Pancreas (tissue), 10 donors: ENCODE measurements around the gene ATXN7L3. TPM values are rescaled to one million over a fixed set of nuclear protein-coding genes. Genes with fewer than 3 reads are reported as not detected.

Experiments
- ATAC-seq, 4 donors: fragments of 200-7000 bp; cut with Tn5 transposase; one replicate each; pipeline versions ENCODE4 v1.8.0 to v1.9.1; 2020; ENCODE audit warnings: mild to moderate bottlenecking in 4 of 4, moderate library complexity in 4 of 4
- DNase-seq, 6 donors: peaks; one replicate each; pipeline ENCODE4 v3.0.0-alpha.2; 2020
- FAIRE-seq: peaks from 2 replicates; lab custom pipeline; 2012; peaks lifted over from hg19 to GRCh38; lab: Jason Lieb, UNC
- H3K27ac ChIP-seq, 4 donors: fragments of 200-600 bp; sonication (generic); 1 replicate in 3 of 4; 2 replicates in 1 of 4; pipeline versions ENCODE4 v1.5.0 to v1.8.0; 2020
- H3K27me3 ChIP-seq, 4 donors: fragments of 200-600 bp; one replicate each; pipeline ENCODE4 v1.8.0; 2021
- H3K36me3 ChIP-seq, 3 donors: fragments of 200-600 bp; sonication (generic) in 1 of 3; one replicate each; pipeline versions ENCODE4 v1.5.0 to v1.8.0; 2020 to 2021
- H3K4me1 ChIP-seq, 3 donors: fragments of 200-600 bp; one replicate each; pipeline ENCODE4 v1.8.0; 2021
- H3K4me3 ChIP-seq, 4 donors: fragments of 200-600 bp; sonication (generic) in 2 of 4; one replicate each; pipeline versions ENCODE4 v1.5.0 to v1.8.0; 2020 to 2021
- H3K9me3 ChIP-seq, 4 donors: fragments of 200-600 bp; one replicate each; pipeline ENCODE4 v1.8.0; 2021
- WGBS, 2 donors: extraction: QIAGEN DNeasy Blood & Tissue Kit; methylation state at CpG; one replicate each; pipeline ENCODE4 v1.1.7; 2013; 5-methylcytosine and 5-hydroxymethylcytosine counted together
- intact Hi-C, 3 donors: fragments of 100-400 bp; cut with DNase I; formaldehyde crosslinking; loops; one replicate each; pipeline versions ENCODE4 v1.11.1 to v1.14.2; 2022
- polyA plus RNA-seq, 2 donors: library from polyadenylated mRNA; stranded (reverse); fragments of 200-250 nt; gene quantifications; one replicate each; pipeline ENCODE4 v1.2.3, GENCODE V29; 2013
- total RNA-seq, 6 donors: library from RNA; stranded (reverse); fragmentation: NEBNext Ultra II Directional in 4 of 6; extraction: Animal tissue kit (Norgen Biotek cat#: 25700) in 4 of 6; gene quantifications; one replicate each; pipeline versions ENCODE4 v1.2.1 to v1.2.4, GENCODE V29; 2021 to 2023
- TF ChIP-seq, protein P1 (sequence below), 4 donors: fragments of 200-600 bp; sonication (generic) in 3 of 4; IDR thresholded peaks; one replicate each; pipeline versions ENCODE4 v1.5.0 to v1.8.0; 2021; ENCODE audit warnings: antibody characterized with exemption in 4 of 4
- donor health status: healthy with polysubstance abuse.
- donor health status: DM: no; HTN: no; CAD: no; lungs with moderate emphysema.
- donor health status: DM: no; HTN: no; CAD: no.
- donor health status: control.
- donor health status: control.
- donor health status: Bipolar disorder and iron deficiency.
- donor health status: DM: yes; HTN: yes; CAD: no.
- donor health status: DM: no; HTN: no; CAD: no.
- donor health status: DM: no; HTN: no; CAD: no.
- donor health status: DM: yes; HTN: yes; CAD: no.

ATXN7L3 gene
- total and polyA plus RNA-seq, 8 donors, result 21.1 to 38.0 (median 27.3) TPM

DNA sequence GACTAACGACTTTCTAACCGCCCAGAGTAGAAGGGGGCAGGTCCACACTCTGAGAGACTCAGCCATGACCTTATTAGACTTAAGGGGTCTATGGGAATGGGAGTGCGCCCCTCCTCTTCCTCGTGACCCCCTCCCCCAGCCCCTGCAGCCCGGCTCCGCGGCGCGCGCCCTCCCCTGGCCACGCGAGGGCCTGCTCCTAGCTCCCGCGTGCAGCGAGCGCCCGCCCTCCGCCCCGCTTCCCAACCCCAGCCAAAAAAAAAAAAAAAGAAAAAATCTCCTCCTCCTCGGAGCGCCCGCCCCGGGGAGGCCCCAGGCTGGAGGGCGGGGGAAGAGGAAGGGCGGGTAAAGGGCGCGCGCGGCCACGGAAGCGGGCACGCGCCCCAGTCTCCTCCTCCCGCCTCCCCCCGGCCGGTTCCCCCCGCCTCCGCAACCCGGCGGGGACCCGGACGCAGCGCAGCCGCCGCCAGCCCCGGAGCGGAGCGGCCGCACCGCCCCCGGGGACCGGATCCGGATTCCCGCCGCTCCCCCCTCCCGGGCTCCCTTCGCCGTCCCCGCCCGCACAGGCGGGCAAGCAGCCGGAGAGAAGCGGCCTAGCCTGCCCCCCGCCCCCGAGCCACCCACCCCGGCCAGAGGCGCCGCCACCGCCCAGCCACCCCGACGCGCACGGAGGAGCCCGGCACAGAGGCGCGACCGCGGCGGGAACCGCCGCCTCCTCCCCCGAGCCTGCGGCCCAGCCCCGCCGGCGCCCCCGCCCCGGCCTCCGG, 18.8 kb upstream of the ATXN7L3 start:
- 0 to 1% methylated on average over 39 to 86 of the region's 89 CpGs for WGBS, 2 donors
- Histone ChIP-seq H3K4me3 (peak overlapping the region; percentile 57 to 95 (median 88)), H3K36me3 (peaks cover 0 to 26% (median 20%) of the 10 kb centered on the region in 3 donors), H3K9me3 (no peaks in the 10 kb centered on the region), H3K4me1 (peaks cover 6 to 23% (median 23%) of the 10 kb centered on the region in 3 donors), H3K27ac (peak overlapping the region; percentile 93 to 98 (median 97)), H3K27me3 (no peaks in the 10 kb centered on the region)
- ATAC-seq (peak; percentile 51 to 75 (median 69)), DNase-seq (peak; percentile 86 to 93 (median 90)), FAIRE-seq (no peak)
- intact Hi-C loops, result loop anchor here in 1 of 3 donors (10.0 kb wide), 1 partner anchor 106 kb away; the partner anchor contains the start of gene SLC25A39
- TF ChIP-seq, protein P1, sequence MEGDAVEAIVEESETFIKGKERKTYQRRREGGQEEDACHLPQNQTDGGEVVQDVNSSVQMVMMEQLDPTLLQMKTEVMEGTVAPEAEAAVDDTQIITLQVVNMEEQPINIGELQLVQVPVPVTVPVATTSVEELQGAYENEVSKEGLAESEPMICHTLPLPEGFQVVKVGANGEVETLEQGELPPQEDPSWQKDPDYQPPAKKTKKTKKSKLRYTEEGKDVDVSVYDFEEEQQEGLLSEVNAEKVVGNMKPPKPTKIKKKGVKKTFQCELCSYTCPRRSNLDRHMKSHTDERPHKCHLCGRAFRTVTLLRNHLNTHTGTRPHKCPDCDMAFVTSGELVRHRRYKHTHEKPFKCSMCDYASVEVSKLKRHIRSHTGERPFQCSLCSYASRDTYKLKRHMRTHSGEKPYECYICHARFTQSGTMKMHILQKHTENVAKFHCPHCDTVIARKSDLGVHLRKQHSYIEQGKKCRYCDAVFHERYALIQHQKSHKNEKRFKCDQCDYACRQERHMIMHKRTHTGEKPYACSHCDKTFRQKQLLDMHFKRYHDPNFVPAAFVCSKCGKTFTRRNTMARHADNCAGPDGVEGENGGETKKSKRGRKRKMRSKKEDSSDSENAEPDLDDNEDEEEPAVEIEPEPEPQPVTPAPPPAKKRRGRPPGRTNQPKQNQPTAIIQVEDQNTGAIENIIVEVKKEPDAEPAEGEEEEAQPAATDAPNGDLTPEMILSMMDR (IDR thresholded peaks at IDR 0.05), result peak; percentile 21 to 59 (median 32)

DNA sequence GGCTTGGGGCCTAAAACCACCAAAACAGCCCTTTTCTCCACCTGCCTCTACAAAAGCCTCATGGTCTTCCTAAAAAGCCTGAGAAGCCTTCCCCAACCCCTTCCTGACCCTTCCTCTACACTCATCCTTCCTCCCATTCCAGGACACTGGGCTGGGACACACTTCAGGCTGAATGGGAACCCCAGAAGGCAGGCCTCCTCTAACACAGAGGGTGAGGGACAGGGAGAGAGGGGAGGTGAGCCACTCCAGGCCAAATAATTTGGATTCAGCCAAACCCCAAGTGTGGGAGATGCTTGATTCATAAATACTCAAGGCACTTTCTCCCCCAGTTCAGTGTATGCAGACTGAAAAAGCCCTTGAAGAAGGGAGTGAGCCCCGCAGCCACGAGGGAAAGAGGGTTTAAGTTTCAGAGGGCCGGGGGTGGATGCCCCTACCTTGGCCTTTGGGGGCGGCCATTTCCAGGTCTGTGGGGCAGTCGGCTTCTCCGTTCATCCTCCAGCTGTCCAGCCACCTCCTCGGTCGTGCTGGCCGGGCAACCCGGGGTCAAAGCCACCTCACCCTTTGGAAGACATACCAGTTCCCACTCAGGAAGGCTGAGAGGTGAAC, 18.2 kb upstream of the ATXN7L3 start:
- intact Hi-C loops, result loop anchor here in 1 of 3 donors (10.0 kb wide), 1 partner anchor 107 kb away; the partner anchor contains the start of gene SLC25A39
- Histone ChIP-seq H3K27me3 (no peaks in the 10 kb centered on the region), H3K4me3 (peak overlapping the region; percentile 57 to 95 (median 88)), H3K27ac (peak overlapping the region; percentile 93 to 98 (median 97)), H3K36me3 (peaks cover 0 to 26% (median 20%) of the 10 kb centered on the region in 3 donors), H3K4me1 (peaks cover 6 to 17% (median 16%) of the 10 kb centered on the region in 3 donors), H3K9me3 (no peaks in the 10 kb centered on the region)
- peak in 3 of 6 donors; percentile 32 to 82 (median 62) for DNase-seq
- no peak for ATAC-seq
- 10 to 12% methylated on average over 10 of the region's 10 CpGs for WGBS, 2 donors
- TF ChIP-seq, protein P1 (IDR thresholded peaks at IDR 0.05), result no peak
- no peak for FAIRE-seq

- H3K4me3 ChIP-seq, result no peak overlapping the region
- intact Hi-C loops, result loop anchor here in 1 of 3 donors (10.0 kb wide), 1 partner anchor 108 kb away; the partner anchor contains the start of gene SLC25A39
- no peak for ATAC-seq
- WGBS, 2 donors, result 66 to 76% methylated on average over 5 of the region's 5 CpGs
- no peaks in the 10 kb centered on the region for H3K27me3 ChIP-seq
- H3K4me1 ChIP-seq, result peaks cover 6 to 10% (median 8%) of the 10 kb centered on the region in 3 donors
- no peak overlapping the region for H3K27ac ChIP-seq
- H3K36me3 ChIP-seq, result peaks cover 0 to 26% (median 20%) of the 10 kb centered on the region in 3 donors
- no peak for FAIRE-seq
- DNase-seq, result no peak
- H3K9me3 ChIP-seq, result no peaks in the 10 kb centered on the region
- TF ChIP-seq, protein P1 (IDR thresholded peaks at IDR 0.05), result no peak
Observed at GRCh38 chr17:44216694-44217093, 17.0 kb upstream of the ATXN7L3 start.

DNA sequence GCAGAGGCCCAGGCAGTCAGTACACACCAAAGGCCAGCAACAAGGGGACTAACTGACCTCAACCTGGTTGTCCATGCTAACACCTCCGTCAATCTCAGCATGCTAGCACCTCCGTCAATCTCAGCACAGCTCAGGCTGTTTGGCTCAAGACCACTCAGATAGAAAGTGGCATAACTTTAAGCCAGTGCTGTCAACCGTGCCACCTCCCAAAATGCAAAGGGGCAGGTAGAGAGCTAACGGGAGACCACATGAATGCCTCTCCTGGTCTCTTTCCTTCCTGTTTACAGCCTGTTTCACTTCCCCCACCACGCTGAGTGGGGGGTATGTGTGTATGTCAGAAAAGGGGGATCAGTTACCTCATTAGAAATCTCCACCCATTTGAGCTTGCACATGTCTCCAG, 16.5 kb upstream of the ATXN7L3 start:
- Histone ChIP-seq H3K36me3 (peaks cover 0 to 26% (median 20%) of the 10 kb centered on the region in 3 donors), H3K27ac (no peak overlapping the region), H3K9me3 (no peaks in the 10 kb centered on the region), H3K4me3 (no peak overlapping the region), H3K27me3 (no peaks in the 10 kb centered on the region), H3K4me1 (peaks cover 6 to 10% (median 8%) of the 10 kb centered on the region in 3 donors)
- TF ChIP-seq, protein P1 (IDR thresholded peaks at IDR 0.05), result no peak
- FAIRE-seq (no peak), DNase-seq (no peak), ATAC-seq (no peak)
- WGBS, 2 donors, result 82 to 89% methylated on average over 5 of the region's 5 CpGs
- intact Hi-C loops, result loop anchor here in 1 of 3 donors (10.0 kb wide), 1 partner anchor 109 kb away; the partner anchor contains the start of gene SLC25A39
